HG03060 (cell line): ENCODE measurements around the gene HESX1.

Experiments
- ATAC-seq: cut with Tn5 transposase; IDR thresholded peaks from one replicate; pipeline ENCODE4 v1.9.1; 2021; ENCODE audit warnings: low read depth, moderate number of reproducible peaks; ENCODE audit not compliant: unreplicated experiment

Gene HESX1

GRCh38 chr3:57150113-57150581 lies 49.6 kb downstream of the HESX1 start:
- ATAC-seq = no peak
